DOHH2 (cell line): ENCODE measurements around the gene NLK.

ENCODE experiments used
- H3F3A ChIP-seq: fragments of 200-600 bp; sonication (generic), shearing (Covaris generic); 2 replicates; pipeline ENCODE4 v1.6.0; 2016; ENCODE audit warnings: antibody characterized with exemption, mild to moderate bottlenecking; ENCODE audit not compliant: control insufficient read depth, insufficient read depth
- H3K27ac ChIP-seq: fragments of 200-600 bp; sonication (generic); 2 replicates; pipeline ENCODE4 v1.5.1; 2014; ENCODE audit warnings: low read depth, mild to moderate bottlenecking, low read length, moderate library complexity
- H3K27me3 ChIP-seq: fragments of 200-600 bp; sonication (generic); 2 replicates; pipeline ENCODE4 v1.6.1; 2014; ENCODE audit warnings: mild to moderate bottlenecking, low read length, mixed read lengths; ENCODE audit not compliant: control insufficient read depth
- H3K36me3 ChIP-seq: fragments of 200-600 bp; sonication (generic); 2 replicates; pipeline ENCODE4 v1.6.1; 2014; ENCODE audit warnings: mild to moderate bottlenecking, low read length, moderate library complexity, mixed read lengths; ENCODE audit not compliant: control insufficient read depth
- H3K4me1 ChIP-seq: fragments of 200-600 bp; sonication (generic); 2 replicates; pipeline ENCODE4 v1.6.1; 2014; ENCODE audit warnings: mild to moderate bottlenecking, low read length, mixed read lengths; ENCODE audit not compliant: control insufficient read depth
- H3K4me2 ChIP-seq: fragments of 200-600 bp; sonication (generic); 2 replicates; pipeline ENCODE4 v1.6.0; 2014; ENCODE audit warnings: mild to moderate bottlenecking, low read length, moderate library complexity
- H3K4me3 ChIP-seq: fragments of 200-600 bp; sonication (generic); 2 replicates; pipeline ENCODE4 v1.5.1; 2014; ENCODE audit warnings: mild to moderate bottlenecking, low read length, mixed read lengths
- H3K79me2 ChIP-seq: fragments of 200-600 bp; sonication (generic); 2 replicates; pipeline ENCODE4 v1.6.1; 2014; ENCODE audit warnings: mild to moderate bottlenecking, low read length, mixed read lengths; ENCODE audit not compliant: control insufficient read depth
- H3K9me2 ChIP-seq: fragments of 200-600 bp; sonication (generic); replicated peaks from 2 replicates; pipeline ENCODE4 v1.6.1; 2014; ENCODE audit warnings: mild to moderate bottlenecking, low read length, mixed read lengths; ENCODE audit not compliant: control insufficient read depth
- H3K9me3 ChIP-seq: fragments of 200-600 bp; sonication (generic); 2 replicates; pipeline ENCODE4 v1.6.1; 2014; ENCODE audit warnings: antibody characterized with exemption, low read length, mixed read lengths; ENCODE audit not compliant: control insufficient read depth, insufficient read depth
- H4K20me1 ChIP-seq: fragments of 200-600 bp; sonication (generic); 2 replicates; pipeline ENCODE4 v1.6.0; 2014; ENCODE audit warnings: low read depth, mild to moderate bottlenecking, antibody characterized with exemption, low read length, moderate library complexity; ENCODE audit not compliant: control insufficient read depth, insufficient read depth
- CTCF ChIP-seq: fragments of 200-600 bp; sonication (generic); IDR thresholded peaks from one replicate; pipeline ENCODE4 v1.5.1; 2014; ENCODE audit warnings: antibody characterized with exemption, mild to moderate bottlenecking, low read depth, low read length; ENCODE audit not compliant: poor library complexity, severe bottlenecking
- EZH2phosphoT487 ChIP-seq: fragments of 200-600 bp; sonication (generic); IDR thresholded peaks from 2 replicates; pipeline ENCODE4 v1.6.1; 2017; ENCODE audit warnings: borderline replicate concordance, mild to moderate bottlenecking, antibody characterized with exemption, low read length, moderate library complexity, mixed read lengths

The NLK gene

GRCh38 chr17:28071179-28071578 is 28.7 kb downstream of the NLK start:
- Histone ChIP-seq H3K9me2 (no peaks in the 10 kb centered on the region), H3K27ac (peak overlapping the region; percentile 97), H3F3A (peaks cover 54% of the 10 kb centered on the region), H3K4me1 (peaks cover 85% of the 10 kb centered on the region), H3K9me3 (peaks cover 8% of the 10 kb centered on the region; the same call in 1 of the 2 replicates), H4K20me1 (no peaks in the 10 kb centered on the region), H3K27me3 (no peaks in the 10 kb centered on the region), H3K4me3 (peak overlapping the region; percentile 68), H3K4me2 (peak overlapping the region; percentile 88), H3K36me3 (peaks cover 24% of the 10 kb centered on the region), H3K79me2 (peaks cover 83% of the 10 kb centered on the region)
- TF ChIP-seq EZH2phosphoT487, result no peak
- no peak for TF ChIP-seq CTCF

GRCh38 chr17:28071891-28072606 is 29.6 kb downstream of the NLK start:
- Histone ChIP-seq H3K27me3 (no peaks in the 10 kb centered on the region), H3K79me2 (peaks cover 83% of the 10 kb centered on the region), H3K9me3 (peaks cover 8% of the 10 kb centered on the region; the same call in 1 of the 2 replicates), H3K4me1 (peaks cover 85% of the 10 kb centered on the region), H4K20me1 (no peaks in the 10 kb centered on the region), H3K4me3 (peak overlapping the region; percentile 68), H3K4me2 (peak overlapping the region; percentile 88), H3K36me3 (peaks cover 23% of the 10 kb centered on the region), H3K9me2 (no peaks in the 10 kb centered on the region), H3K27ac (peak overlapping the region; percentile 97), H3F3A (peaks cover 51% of the 10 kb centered on the region)
- TF ChIP-seq CTCF (no peak), EZH2phosphoT487 (no peak)

GRCh38 chr17:28072936-28073533 is 30.6 kb downstream of the NLK start:
- Histone ChIP-seq H3F3A (peaks cover 51% of the 10 kb centered on the region), H3K36me3 (peaks cover 26% of the 10 kb centered on the region), H3K9me3 (peaks cover 8% of the 10 kb centered on the region; the same call in 1 of the 2 replicates), H3K4me1 (peaks cover 93% of the 10 kb centered on the region), H4K20me1 (no peaks in the 10 kb centered on the region), H3K9me2 (no peaks in the 10 kb centered on the region), H3K79me2 (peaks cover 85% of the 10 kb centered on the region), H3K27ac (peak overlapping the region; percentile 97), H3K4me3 (peak overlapping the region; percentile 68), H3K27me3 (no peaks in the 10 kb centered on the region), H3K4me2 (peak overlapping the region; percentile 88)
- no peak for TF ChIP-seq EZH2phosphoT487
- TF ChIP-seq CTCF, result peak; percentile 30
